Measurements from ENCODE around the gene PRODH.
"Not testable (repeated sequence)": the region's sequence is repeated elsewhere in the genome, so short reads cannot be mapped to it uniquely, and the experiment has no call there.

Gene PRODH

DNA sequence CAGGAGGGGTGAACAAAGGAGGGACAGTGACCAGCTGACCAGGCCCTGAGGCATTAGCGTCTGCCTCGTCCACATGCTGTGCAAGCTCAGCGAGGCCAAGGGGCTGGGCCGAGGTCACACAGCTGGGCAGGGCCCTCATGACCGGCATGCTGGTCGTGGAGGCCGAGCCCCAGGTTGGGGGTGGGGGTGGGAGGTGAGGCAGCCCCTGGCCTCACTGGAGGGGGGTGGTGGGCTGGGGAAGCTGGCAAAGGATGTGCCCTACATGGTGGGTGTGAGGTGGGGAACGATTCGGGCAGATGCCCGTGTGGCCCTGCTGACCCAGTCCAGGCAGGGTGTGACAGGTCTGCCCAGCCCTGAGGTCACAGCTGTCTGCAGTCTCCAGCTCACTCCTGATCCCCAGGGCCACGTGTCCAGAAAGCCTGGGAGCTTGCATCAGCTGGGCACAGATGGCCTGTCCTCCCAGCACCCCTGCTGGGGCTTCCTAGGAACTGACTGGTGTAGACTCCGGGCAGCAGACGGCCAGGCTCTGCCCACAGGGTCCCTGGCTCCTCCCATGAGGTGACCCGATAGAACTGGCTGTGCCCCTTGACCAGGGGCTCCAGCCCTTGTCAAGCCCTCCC is 31.4 kb upstream of the PRODH start:
- not testable (repeated sequence) for DNase-seq (ENCODE audit: low spot score)

DNA sequence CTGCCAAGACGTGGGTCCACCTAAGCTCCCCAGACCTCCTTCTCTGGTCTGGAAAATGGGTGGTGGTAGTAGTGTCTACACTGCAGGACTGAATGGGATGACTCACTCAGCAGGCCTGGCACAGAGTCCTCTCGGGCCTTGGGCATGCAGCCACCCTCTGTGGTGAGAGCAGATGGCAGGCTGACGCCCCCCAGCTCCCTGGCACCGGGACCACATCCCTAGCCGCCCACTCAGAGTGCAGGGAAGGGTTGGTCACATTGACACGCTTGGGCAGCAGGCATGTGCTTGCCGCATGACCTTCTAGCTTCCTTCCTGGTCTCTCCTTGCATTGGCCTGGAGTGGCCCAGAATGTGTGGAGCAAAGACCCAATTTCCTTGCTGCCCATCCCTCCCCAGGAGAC is 30.7 kb upstream of the PRODH start:
- DNase-seq (ENCODE audit: low spot score) = no peak

DNA sequence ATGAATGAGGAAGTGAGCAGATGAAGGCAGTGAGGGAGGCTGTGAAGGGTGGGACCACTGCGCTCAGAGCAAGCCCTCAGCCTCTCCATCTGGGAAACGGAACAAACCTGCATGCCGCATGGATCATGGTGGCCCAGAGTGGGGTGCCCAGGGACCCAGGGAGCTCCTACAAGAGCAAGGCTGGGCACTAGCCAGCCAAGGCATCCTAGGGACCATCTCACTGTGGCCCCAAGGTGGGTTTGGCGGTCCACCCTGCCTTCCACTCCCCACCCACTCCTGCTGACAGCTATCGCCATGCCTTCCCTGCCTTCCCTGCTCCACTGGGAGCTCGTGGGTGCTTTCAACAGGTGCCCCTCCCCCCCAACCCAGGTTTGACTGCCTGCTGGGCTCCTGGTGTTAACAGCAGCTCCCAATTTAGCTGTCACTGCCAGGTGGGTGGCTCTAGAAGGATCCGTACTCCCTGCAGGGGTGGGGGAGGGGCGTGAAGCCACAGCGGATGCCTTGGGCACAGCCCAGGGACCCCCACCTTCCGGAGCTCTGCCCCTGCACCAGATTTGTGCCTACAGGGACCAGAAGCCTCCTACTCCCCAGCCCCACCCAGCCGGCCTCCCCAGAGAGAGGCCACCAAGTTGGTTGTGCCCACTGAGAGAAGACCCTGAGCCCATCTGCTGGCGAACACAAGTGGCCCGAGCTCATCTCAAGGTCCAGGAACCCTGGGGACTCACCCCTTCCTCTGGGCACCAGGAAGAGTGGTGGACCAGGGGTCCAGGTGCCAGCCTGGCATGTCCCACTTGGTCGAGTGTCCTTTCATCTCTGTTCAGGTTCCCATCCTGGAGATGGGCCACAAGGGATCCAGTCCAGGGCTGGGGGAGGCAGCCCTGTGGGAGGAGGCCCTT is 29.7 kb upstream of the PRODH start:
- no peak for DNase-seq (ENCODE audit: low spot score)

DNA sequence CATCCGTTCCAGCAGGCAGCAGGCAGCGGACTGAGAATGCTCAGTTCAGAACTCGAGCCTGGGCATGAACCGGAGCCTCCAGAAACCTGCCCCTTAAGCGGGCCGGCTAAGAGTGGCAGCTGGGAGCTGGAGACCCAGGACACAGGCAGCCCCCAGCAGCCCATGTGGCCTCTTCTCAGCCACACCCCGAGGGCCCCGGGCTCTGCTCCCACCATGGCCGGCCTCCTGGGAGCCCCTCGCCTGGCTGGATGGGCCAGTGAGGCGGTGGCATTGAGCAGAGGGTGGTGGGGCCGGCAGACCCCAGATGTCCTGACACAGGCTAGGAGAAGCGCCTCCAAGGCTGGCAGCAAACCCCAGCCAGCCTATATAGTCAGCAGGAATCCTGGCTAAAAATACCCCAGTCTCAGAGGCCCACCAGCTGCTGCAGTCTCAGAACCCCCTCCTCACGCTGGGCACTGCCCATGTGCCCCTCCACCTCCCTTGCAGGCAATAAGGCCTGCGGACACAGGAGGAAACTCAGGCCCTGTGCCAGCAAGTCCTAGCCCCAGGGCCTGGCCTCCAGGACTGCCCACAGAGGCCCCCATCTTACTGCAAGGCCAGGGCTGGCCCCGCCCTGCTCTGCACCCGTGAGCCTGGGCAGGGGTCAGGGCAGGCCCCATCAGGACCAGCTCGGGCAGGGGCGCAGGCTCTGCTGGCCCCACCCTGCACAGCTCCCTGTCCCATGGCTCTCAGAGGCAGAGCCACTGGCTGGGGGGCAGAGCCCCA is 28.6 kb upstream of the PRODH start:
- not testable (repeated sequence) for DNase-seq (ENCODE audit: low spot score)

DNA sequence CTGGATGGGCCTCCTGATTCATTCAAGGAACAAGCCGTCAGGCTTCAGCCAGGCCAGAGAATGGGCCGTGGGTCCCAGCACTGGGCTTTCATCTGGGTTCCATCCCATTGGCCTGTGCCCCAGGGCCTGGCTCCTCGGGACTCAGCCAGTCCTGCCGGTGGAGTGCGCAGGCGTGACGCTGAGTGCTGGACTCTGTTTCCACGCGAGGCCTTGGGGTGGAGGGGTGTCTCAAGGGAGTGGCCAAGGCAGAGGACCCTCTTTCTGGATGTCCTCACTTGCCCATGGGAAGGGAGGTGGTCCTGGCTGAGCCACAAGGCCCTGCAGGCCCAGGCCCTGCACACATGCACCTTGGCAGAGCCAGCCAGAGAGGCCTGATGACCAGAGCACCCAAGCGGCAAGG is 28.0 kb upstream of the PRODH start:
- not testable (repeated sequence) for DNase-seq (ENCODE audit: low spot score)

DNA sequence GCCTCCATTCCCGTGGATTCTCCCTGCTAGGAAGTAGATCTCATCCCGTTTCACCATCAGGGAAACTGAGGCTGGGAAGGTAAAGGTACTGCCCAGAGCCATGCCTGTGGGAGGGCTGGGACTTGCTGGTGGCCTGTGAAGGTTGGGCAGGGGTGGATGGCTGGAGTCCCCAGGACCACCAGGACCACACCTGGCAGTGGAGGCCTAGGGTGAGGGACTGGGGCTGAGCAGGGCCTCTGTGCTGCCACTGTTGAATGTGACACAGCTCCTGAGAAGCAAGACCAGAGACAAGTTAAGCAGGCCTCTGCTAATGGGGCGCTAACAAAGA is 26.2 kb upstream of the PRODH start:
- DNase-seq (ENCODE audit: low spot score) = no peak

DNA sequence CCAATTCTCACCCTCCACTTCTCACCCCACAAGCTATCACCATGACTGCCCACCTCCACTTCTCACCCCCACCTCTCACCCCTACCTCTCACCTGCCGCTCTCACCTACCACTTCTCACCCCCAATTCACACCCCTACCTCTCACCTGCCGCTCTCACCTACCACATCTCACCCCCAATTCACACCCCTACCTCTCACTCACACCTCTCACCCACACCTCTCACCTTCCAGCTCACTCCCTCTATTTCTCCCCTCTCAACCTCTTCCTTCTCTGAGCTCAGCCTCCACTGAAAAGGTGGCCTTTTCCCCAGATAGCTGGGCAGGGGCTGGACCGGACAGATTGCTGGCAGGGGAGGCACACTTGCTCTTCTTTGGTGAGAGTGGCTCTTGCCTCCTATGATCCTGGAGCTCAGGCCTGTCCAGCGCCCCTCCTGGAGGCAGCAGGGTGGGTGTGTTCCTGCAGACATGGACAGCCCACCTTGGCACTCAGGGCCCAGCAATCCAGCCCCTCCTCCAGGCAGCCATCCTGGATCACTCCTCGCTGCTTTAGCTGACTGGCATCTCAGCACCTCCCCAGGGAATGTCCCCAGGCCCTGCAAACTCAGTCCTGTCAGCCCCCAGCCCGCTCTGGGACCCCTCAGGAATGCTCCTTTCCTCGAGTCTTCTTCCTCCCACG is 25.7 kb upstream of the PRODH start:
- DNase-seq (ENCODE audit: low spot score) = not testable (repeated sequence)

DNA sequence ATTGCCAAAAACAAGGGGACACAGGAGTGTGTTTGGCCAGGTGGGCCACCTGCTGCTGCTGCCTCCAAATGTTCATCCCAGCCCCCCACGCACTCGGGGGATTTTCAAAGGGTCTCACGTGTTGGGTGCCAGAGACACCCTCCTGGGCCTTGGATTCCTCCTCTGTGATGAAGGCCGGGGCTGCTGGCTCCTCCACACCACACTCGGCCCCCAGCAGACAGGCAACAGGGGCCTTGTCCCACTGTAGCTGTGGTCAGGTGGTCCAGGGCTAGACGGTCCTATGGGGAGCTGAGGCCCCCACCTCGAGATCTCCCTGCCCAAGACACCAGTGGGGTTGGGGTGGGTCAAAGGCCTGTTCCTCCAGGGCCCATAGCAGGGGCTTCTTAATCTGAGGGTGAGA is 25.1 kb upstream of the PRODH start:
- not testable (repeated sequence) for DNase-seq (ENCODE audit: low spot score)

DNA sequence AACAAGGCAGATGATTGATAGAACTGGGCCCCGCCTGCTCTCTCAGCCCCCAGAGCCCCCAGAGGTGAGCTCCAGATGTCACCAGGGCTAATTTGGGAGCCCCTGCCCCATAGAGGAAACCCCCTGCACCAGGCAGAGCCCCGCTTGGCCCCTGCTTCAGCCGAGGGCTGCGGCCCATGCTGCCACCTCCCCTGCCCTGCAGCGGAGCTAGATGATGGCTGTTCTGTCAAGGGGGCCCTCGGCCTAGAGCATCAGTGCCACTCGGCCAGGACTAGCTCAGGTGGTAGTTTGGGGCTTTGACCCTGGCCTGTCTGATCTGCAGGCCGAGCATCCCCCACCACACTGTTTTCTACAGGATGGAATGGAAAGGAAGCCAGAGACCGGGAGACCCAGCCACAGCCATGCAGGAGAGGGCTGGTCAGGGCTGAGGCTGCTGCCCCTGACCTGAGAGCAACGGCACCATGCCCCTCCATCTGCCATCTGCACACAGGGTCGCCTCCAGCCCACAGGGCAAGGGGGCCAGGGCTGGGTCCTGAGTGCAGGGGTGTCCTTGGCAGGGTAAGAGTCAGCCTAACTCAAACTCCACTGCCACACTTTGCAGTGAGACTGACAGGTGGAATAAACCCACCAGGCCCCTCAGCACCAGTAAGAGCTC is 24.2 kb upstream of the PRODH start:
- not testable (repeated sequence) for DNase-seq (ENCODE audit: low spot score)

DNA sequence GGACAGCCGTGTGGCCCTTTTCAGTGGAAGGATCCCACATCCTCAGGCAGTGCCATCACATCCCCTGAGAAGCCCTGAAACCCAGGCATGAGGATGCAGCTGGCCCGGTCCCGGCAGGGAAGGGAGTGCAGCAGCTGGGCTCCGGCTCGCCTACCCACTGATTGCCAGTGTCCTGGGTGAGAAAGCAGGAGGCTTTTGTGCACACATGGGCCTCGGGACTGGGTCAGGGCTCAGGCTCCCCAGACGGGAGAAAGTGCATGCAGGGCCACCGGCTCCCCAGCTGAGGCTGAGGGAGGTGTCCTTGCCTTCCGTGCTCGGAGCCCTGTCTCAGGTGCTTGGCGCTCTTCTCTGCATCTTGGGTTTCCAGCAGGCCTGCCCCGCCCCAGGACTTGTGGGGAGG is 23.6 kb upstream of the PRODH start:
- DNase-seq (ENCODE audit: low spot score) = not testable (repeated sequence)

DNA sequence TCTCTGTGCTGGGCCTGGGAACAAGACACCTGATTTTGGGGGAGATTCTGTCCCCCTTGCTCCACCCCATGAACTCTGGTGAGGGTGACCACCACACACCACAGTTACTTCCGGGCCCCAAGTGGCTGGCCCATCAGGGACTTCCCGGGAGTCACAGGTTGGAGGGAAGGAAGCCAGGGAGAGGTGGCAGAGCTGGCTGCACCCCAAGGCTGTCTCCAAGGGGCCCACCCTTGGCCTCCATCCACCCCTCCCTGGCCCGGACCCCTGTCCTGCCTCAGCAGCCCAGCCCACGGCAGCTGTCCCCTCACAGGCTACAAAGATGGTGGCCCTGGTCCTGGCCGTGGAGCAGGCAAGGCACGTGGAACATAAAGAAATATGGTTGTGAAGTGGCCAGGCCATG is 23.2 kb upstream of the PRODH start:
- not testable (repeated sequence) for DNase-seq (ENCODE audit: low spot score)

DNA sequence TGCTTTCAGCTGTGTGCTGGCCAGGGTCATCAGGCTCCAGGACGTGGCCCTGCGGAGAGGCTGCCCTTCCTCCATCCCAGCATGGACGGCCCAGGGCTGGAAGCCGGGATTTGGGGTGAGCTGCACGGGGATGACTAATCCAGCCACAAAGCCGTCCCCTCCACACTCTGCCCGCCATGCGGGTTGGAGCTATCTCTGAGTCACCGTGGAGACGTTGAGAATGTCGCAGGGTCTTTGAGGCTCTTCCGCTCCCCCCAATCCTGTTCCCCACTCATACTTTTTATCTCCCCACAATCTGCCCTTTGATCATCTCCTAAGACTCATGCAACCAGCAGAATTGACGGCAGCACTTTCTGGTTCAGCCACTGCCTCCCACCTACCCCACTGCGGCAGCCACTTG is 22.6 kb upstream of the PRODH start:
- DNase-seq (ENCODE audit: low spot score) = not testable (repeated sequence)

DNA sequence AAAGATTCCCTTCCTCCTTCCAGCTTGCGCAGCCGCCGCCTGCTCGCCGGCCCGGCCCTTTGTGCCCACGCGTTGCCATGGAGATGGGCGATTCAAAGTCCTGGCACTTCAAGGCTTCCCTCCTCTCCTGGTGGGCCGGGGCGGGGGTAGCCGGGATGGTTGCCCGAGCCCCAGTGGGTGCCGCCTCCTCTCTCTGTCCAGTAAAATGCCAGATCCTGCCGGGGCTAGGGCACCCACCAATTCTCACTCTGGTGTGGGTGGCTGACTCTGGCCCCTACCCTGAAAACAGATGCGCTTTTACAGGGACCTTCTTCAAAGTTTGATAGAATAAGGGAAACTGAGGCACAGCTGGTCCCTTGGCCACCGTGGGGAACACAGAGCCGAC is 22.2 kb upstream of the PRODH start:
- DNase-seq (ENCODE audit: low spot score) = not testable (repeated sequence)

DNA sequence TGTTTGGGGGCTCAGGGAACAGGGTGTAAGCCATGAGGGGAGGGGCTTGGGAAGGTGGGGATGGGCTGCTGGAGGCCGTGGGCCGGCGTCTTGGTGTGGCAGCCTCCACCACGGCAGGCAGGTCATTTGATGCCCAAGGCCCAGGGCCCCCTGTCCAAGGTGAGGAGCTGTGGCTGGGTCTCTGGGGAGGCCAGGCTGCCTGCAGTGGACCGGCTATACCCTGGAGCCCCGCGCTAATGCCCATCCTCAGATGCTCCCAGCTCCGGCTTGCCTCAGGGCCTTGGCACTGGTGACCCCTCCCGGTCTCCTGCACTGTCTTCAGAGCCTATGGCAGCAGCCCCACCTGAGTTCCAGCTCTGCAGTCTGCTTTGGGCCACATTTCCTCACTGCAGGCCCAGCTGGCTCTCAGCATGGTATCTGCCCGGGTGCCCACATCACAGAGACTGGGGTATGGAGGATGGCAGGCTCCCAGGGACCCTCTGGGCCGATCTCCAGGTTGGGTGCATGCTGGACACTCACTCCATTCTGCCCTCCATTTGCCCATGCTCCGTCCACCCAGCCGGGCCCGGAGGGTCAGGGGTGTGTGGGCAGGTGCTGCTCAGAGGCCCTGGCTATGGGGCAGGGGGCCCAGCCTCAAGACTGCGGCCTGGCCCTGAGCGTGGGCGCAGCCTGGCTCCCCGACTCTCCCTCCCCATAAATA is 21.7 kb upstream of the PRODH start:
- DNase-seq (ENCODE audit: low spot score) = not testable (repeated sequence)

DNA sequence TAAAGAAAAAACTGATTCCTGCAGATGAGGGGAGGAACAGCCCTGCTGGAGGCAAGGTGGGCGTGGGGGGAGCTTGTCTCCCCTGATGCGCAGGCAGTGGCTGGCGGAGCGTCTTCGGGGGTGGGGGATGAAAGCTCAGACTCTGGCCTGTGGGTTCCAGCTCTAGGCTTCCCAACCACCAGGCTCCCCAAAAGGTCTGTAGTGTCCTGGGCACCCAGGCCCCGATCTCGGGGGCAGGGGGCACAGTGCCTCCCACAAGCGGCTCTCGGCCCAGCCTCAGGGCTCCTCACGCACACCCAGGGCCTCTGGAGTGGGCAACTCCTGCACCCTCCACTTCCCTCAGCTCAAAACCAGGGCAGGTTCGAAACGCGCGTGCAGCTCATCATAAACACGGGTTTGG is 20.9 kb upstream of the PRODH start:
- DNase-seq (ENCODE audit: low spot score) = not testable (repeated sequence)

DNA sequence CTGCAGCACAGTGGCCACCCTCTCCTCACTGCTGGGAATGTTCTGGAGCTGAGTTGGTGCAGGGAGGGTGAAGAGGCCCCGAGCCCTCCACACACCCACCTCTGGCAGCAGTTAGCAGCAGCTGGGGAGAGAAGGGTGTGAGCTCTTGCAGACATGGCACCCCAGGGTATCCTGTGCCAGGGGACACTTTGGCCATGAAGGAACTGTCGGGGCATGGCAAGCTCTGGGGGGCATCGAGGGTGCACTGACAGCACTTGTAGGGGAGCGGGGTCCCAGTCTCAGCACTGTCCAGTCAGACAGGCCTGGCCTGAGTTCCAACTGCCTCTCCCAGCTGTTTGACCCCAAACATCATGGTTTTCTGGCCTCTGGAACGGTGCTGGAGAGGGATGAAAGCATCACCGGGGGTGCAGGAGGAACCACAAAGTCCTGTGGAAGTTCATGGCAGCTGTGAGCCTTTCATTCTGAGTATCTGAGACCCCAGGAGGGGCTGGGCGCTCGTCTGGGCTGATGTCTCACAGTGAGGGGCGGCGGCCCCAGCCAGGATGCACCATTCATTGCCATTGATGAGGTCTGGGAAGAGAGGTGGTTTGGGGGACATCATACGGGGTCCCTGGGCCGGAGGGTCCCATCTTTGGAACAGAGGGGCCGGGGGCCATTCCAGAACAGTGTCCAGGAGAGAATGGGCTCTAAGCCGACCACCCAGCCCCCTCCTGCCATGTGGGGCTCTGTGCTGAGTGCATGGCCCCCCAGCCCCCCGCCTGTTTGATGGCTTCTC is 20.2 kb upstream of the PRODH start:
- not testable (repeated sequence) for DNase-seq (ENCODE audit: low spot score)

DNA sequence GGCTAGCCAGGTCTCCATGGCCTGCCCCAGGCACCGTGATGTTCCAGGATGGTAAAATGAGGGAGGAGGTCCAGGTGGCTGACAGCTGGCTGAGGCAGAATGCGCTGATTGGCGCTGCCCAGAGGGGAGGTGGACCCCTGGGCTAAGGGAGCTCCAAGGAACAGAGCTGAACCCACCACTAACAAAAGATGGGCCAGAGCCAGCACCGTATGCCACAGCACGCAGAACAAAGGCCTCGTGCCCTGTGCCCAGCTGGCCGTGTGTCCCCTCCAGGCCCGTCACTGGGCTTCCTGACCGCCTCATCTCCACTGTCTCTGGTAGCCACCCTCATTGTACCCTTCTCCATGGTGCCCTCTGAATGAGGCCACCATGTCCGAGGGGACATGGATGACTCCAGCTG is 19.6 kb upstream of the PRODH start:
- no peak for DNase-seq (ENCODE audit: low spot score)

DNA sequence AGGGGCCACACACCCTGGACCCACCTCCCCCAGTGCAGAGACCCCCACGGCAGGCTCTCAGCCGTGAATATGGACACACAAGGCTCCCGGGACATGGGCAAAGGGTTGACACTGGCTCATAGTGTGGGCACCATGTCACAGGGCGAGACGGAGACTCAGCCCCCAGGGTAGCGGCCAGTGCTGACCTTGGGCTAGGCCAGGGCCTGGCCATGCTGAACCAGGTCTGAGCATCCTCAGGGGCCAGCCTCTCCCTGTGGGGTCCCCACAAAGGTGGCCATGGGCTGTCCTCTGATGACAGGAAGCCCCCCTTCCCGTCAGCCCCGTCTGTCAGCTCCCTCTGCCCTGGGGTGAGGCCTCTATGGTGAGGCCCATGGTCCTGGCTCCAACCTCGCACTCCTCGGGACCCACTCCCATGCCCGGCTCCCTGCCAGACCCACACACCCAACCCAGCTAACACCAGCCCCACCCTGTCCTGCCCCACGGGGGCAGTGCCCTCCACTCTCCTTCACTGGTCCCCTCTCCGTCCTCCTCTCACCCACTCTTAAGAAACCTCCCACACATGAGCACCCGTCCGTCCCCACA is 19.0 kb upstream of the PRODH start:
- no peak for DNase-seq (ENCODE audit: low spot score)

DNA sequence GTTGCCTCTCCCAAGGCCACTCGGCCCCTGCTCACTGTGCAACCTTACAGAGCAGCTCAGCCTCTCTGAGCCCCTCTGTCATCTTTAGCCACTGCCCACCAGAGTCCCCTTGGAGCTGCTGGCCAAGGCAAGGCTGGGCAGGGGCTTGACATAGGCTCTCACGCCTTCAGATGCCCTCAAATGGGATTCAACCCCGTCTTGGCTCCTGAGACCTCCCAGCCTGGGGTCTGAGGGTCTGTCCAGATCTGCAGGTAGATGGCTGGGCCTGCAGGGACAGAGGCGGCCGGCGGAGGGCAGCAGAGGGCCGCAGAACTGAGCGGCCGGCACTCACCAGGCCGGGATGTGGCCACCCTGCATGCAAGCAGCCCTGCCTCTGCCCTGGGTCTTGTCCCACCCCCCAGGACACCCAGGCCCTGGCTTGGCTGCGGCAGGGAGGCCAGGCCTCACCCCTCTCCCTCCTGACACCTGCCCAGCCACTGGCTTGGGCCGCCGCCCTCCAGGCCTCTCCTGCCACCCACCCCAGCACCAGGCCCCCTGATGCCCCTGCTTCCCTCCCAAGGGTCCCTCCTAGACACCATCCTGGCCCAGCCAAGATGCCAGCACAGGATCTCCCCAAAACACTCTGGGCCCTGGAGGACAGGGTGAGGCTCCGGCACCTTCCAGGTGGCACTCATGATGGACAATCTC is 18.4 kb upstream of the PRODH start:
- DNase-seq (ENCODE audit: low spot score) = peak; percentile 44
